ENCODE results near the gene USP28.
A peak's percentile ranks its signal among the peaks of the same experiment; 100 is the strongest.
"Not testable (repeated sequence)": the region's sequence is repeated elsewhere in the genome, so short reads cannot be mapped to it uniquely, and the experiment has no call there.

The USP28 gene

GRCh38 chr11:113805640-113806039 is 69.7 kb downstream of the USP28 start:
- H3K27me3 ChIP-seq (ENCODE audit: insufficient read depth, poor library complexity, severe bottlenecking), result no peaks in the 10 kb centered on the region

GRCh38 chr11:113802621-113803020 is 72.8 kb downstream of the USP28 start:
- TF ChIP-seq, protein P1, sequence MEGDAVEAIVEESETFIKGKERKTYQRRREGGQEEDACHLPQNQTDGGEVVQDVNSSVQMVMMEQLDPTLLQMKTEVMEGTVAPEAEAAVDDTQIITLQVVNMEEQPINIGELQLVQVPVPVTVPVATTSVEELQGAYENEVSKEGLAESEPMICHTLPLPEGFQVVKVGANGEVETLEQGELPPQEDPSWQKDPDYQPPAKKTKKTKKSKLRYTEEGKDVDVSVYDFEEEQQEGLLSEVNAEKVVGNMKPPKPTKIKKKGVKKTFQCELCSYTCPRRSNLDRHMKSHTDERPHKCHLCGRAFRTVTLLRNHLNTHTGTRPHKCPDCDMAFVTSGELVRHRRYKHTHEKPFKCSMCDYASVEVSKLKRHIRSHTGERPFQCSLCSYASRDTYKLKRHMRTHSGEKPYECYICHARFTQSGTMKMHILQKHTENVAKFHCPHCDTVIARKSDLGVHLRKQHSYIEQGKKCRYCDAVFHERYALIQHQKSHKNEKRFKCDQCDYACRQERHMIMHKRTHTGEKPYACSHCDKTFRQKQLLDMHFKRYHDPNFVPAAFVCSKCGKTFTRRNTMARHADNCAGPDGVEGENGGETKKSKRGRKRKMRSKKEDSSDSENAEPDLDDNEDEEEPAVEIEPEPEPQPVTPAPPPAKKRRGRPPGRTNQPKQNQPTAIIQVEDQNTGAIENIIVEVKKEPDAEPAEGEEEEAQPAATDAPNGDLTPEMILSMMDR (IDR thresholded peaks at IDR 0.05; ENCODE audit: poor library complexity, severe bottlenecking), result no peak
- Histone ChIP-seq H3K4me1 (ENCODE audit: insufficient read depth, poor library complexity, severe bottlenecking) (no peaks in the 10 kb centered on the region), H3K9me3 (ENCODE audit: severe bottlenecking) (no peaks in the 10 kb centered on the region), H3K36me3 (ENCODE audit: low read depth) (peaks cover 71% of the 10 kb centered on the region), H3K27ac (ENCODE audit: poor library complexity, severe bottlenecking) (no peak overlapping the region), H3K27me3 (ENCODE audit: insufficient read depth, poor library complexity, severe bottlenecking) (no peaks in the 10 kb centered on the region), H3K4me3 (ENCODE audit: severe bottlenecking) (no peak overlapping the region)
- ATAC-seq (ENCODE audit: low read depth) (no peak), DNase-seq (ENCODE audit: low spot score) (no peak)

More at GRCh38 chr11:113805640-113806039, 69.7 kb downstream of the USP28 start:
- peaks cover 79% of the 10 kb centered on the region for H3K36me3 ChIP-seq (ENCODE audit: low read depth)
- ATAC-seq (ENCODE audit: low read depth) (no peak), DNase-seq (ENCODE audit: low spot score) (no peak)
- no peaks in the 10 kb centered on the region for H3K9me3 ChIP-seq (ENCODE audit: severe bottlenecking)
- H3K4me3 ChIP-seq (ENCODE audit: severe bottlenecking), result no peak overlapping the region
- no peak overlapping the region for H3K27ac ChIP-seq (ENCODE audit: poor library complexity, severe bottlenecking)
- TF ChIP-seq, protein P1 (IDR thresholded peaks at IDR 0.05; ENCODE audit: poor library complexity, severe bottlenecking), result no peak
- H3K4me1 ChIP-seq (ENCODE audit: insufficient read depth, poor library complexity, severe bottlenecking), result no peaks in the 10 kb centered on the region

GRCh38 chr11:113796663-113797259 is 78.6 kb downstream of the USP28 start:
- H3K4me3 ChIP-seq (ENCODE audit: severe bottlenecking), result no peak overlapping the region
- H3K9me3 ChIP-seq (ENCODE audit: severe bottlenecking), result no peaks in the 10 kb centered on the region
- ATAC-seq (ENCODE audit: low read depth) (peak; percentile 95), DNase-seq (ENCODE audit: low spot score) (no peak)
- TF ChIP-seq, protein P1 (IDR thresholded peaks at IDR 0.05; ENCODE audit: poor library complexity, severe bottlenecking), result peak; percentile 84
- H3K36me3 ChIP-seq (ENCODE audit: low read depth), result peaks cover 22% of the 10 kb centered on the region
- H3K27ac ChIP-seq (ENCODE audit: poor library complexity, severe bottlenecking), result no peak overlapping the region
- H3K4me1 ChIP-seq (ENCODE audit: insufficient read depth, poor library complexity, severe bottlenecking), result no peaks in the 10 kb centered on the region
- no peaks in the 10 kb centered on the region for H3K27me3 ChIP-seq (ENCODE audit: insufficient read depth, poor library complexity, severe bottlenecking)

GRCh38 chr11:113789675-113790320 is 85.6 kb downstream of the USP28 start:
- no peaks in the 10 kb centered on the region for H3K36me3 ChIP-seq (ENCODE audit: low read depth)
- ATAC-seq (ENCODE audit: low read depth) (0 out of 3 replicates have a peak, but pooled peaks have one; percentile 17), DNase-seq (ENCODE audit: low spot score) (no peak)
- TF ChIP-seq, protein P1 (IDR thresholded peaks at IDR 0.05; ENCODE audit: poor library complexity, severe bottlenecking), result no peak
- H3K9me3 ChIP-seq (ENCODE audit: severe bottlenecking), result no peaks in the 10 kb centered on the region
- H3K27me3 ChIP-seq (ENCODE audit: insufficient read depth, poor library complexity, severe bottlenecking), result peaks cover 21% of the 10 kb centered on the region
- no peak overlapping the region for H3K4me3 ChIP-seq (ENCODE audit: severe bottlenecking)
- H3K27ac ChIP-seq (ENCODE audit: poor library complexity, severe bottlenecking), result no peak overlapping the region
- no peaks in the 10 kb centered on the region for H3K4me1 ChIP-seq (ENCODE audit: insufficient read depth, poor library complexity, severe bottlenecking)

GRCh38 chr11:113789016-113789415 is 86.4 kb downstream of the USP28 start:
- H3K4me1 ChIP-seq (ENCODE audit: insufficient read depth, poor library complexity, severe bottlenecking); H3K4me3 ChIP-seq (ENCODE audit: severe bottlenecking); H3K9me3 ChIP-seq (ENCODE audit: severe bottlenecking); ATAC-seq (ENCODE audit: low read depth); DNase-seq (ENCODE audit: low spot score); H3K27ac ChIP-seq (ENCODE audit: poor library complexity, severe bottlenecking); H3K36me3 ChIP-seq (ENCODE audit: low read depth): not testable (repeated sequence)
- H3K27me3 ChIP-seq (ENCODE audit: insufficient read depth, poor library complexity, severe bottlenecking), result peaks cover 24% of the 10 kb centered on the region
